ENCODE data around the gene DOK3. TPM values are rescaled to one million over a fixed set of nuclear protein-coding genes. Genes with fewer than 3 reads are reported as not detected.
A peak's percentile ranks its signal among the peaks of the same experiment; 100 is the strongest.

The DOK3 gene
- total and polyA plus RNA-seq, 2 donors (not counting 1 experiment from before 2014, with no cell fraction given), result 103 to 115 TPM

- DNase-seq (peak; percentile 71), ATAC-seq (ENCODE audit: low read depth) (no peak)
- peak overlapping the region; percentile 73 for H3K4me2 ChIP-seq (replicated peaks; ENCODE audit: low read depth, low read length, poor library complexity, severe bottlenecking)
- ChIA-PET POLR2A (no interaction called here), CTCF (interaction anchor here (1.1 to 5.7 kb wide), 19 partner anchors 7 to 192 kb away, joined by 3 to 70 read pairs (median 10); partner anchors contain the start of genes B4GALT7, DDX41, DOK3 and FAM193B)
- H3K27ac Mint-ChIP-seq, result peak overlapping the region; percentile 72
- peaks cover 0 to 10% (median 0%) of the 10 kb centered on the region in 3 donors for H3K9me3 ChIP-seq (ENCODE audit: control extremely low read depth in 1 of 3, control insufficient read depth in 2 of 3, insufficient read depth in 1 of 3, low read length in 2 of 3)
- H3K4me1 ChIP-seq (ENCODE audit: control insufficient read depth in 2 of 2, insufficient read depth in 2 of 2, low read length in 2 of 2), result peaks cover 36 to 49% of the 10 kb centered on the region in 2 donors
- peaks cover 0 to 35% of the 10 kb centered on the region in 2 experiments for H3K36me3 ChIP-seq (replicated peaks in 1 of 2; ENCODE audit: control extremely low read depth in 1 of 2, control insufficient read depth in 1 of 2, extremely low read depth in 1 of 2, insufficient read depth in 2 of 2, low read length in 1 of 2)
- peaks cover 9% of the 10 kb centered on the region for H3K79me2 ChIP-seq (ENCODE audit: control insufficient read depth, insufficient read depth, low read length)
- peaks cover 56% of the 10 kb centered on the region for H3K4me1 Mint-ChIP-seq
- WGBS (ENCODE audit: insufficient coverage), result 28% methylated on average over 8 of the region's 9 CpGs
- TF ChIP-seq EZH2 (IDR thresholded peaks at IDR 0.05; ENCODE audit: borderline replicate concordance, insufficient read depth, low read depth, low read length, poor library complexity, severe bottlenecking) (no peak), CTCF (IDR thresholded peaks at IDR 0.05) (no peak)
- no peaks in the 10 kb centered on the region for H3K9me3 Mint-ChIP-seq (ENCODE audit: insufficient read depth)
- peak overlapping the region; percentile 10 to 25 for H3K27ac ChIP-seq (ENCODE audit: low read length in 2 of 2)
- peak overlapping the region in 1 of 5 experiments; percentile 13 for H3K4me3 ChIP-seq (ENCODE audit: control extremely low read depth in 1 of 5, extremely low read depth in 1 of 5, insufficient read depth in 1 of 5, low read depth in 2 of 5, low read length in 4 of 5)
- intact Hi-C loops (cut with micrococcal nuclease), result loop anchor here (1.0 kb wide), 1 partner anchor 112 kb away; no protein-coding TSS in a partner anchor
- no peak overlapping the region for H2AFZ ChIP-seq (ENCODE audit: insufficient read depth, low read depth, low read length, poor library complexity, severe bottlenecking)
- H4K20me1 ChIP-seq (ENCODE audit: control insufficient read depth, insufficient read depth, low read length, poor library complexity, severe bottlenecking), result peaks cover 38% of the 10 kb centered on the region
- H3K27me3 ChIP-seq (replicated peaks in 1 of 4; ENCODE audit: control extremely low read depth in 1 of 4, control insufficient read depth in 3 of 4, insufficient read depth in 4 of 4, low read length in 3 of 4), result peaks cover 0 to 10% (median 4%) of the 10 kb centered on the region in 4 experiments
- H3K4me3 Mint-ChIP-seq, result peak overlapping the region; percentile 66
- H3K9ac ChIP-seq (ENCODE audit: low read length), result peak overlapping the region; percentile 8
- peaks cover 3% of the 10 kb centered on the region for H3K27me3 Mint-ChIP-seq
These were observed 7.5 kb downstream of the DOK3 start for GRCh38 chr5:177501874-177502678.
